Measurements from ENCODE around the gene TLCD3A.
"Not testable (repeated sequence)": the region's sequence is repeated elsewhere in the genome, so short reads cannot be mapped to it uniquely, and the experiment has no call there.

DNA sequence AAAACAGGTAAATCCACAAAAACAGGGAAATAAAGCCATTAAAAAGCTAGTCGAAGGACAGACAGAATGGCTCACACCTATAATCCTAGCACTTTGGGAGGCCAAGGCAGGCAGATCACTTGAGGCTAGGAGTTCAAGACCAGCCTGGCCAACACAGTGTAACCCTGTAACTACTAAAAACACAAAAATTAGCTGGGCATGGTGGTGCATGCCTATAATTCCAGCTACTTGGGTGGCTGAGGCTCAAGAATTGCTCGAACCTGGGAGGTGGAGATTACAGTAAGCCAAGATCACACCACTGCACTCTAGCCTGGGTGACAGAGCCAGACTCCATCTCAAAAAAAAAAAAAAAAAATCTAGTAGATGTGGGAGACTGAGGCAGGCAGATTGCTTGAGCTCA lies 34.3 kb upstream of the TLCD3A start:
- TF ChIP-seq, protein P1, sequence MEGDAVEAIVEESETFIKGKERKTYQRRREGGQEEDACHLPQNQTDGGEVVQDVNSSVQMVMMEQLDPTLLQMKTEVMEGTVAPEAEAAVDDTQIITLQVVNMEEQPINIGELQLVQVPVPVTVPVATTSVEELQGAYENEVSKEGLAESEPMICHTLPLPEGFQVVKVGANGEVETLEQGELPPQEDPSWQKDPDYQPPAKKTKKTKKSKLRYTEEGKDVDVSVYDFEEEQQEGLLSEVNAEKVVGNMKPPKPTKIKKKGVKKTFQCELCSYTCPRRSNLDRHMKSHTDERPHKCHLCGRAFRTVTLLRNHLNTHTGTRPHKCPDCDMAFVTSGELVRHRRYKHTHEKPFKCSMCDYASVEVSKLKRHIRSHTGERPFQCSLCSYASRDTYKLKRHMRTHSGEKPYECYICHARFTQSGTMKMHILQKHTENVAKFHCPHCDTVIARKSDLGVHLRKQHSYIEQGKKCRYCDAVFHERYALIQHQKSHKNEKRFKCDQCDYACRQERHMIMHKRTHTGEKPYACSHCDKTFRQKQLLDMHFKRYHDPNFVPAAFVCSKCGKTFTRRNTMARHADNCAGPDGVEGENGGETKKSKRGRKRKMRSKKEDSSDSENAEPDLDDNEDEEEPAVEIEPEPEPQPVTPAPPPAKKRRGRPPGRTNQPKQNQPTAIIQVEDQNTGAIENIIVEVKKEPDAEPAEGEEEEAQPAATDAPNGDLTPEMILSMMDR (IDR thresholded peaks at IDR 0.05; ENCODE audit: low read depth, low read length) = not testable (repeated sequence)
- TF ChIP-seq EZH2phosphoT487 (IDR thresholded peaks at IDR 0.05; ENCODE audit: low read depth) = not testable (repeated sequence)
